Activated CD8-positive, alpha-beta T cell treated with anti-CD3 and anti-CD28 coated beads, Interleukin-2, amount 10 ng/mL, durations not matched to agents 7 days and 5 days (primary cell): ENCODE measurements around the gene S1PR2. TPM values are rescaled to one million over a fixed set of nuclear protein-coding genes. Genes with fewer than 3 reads are reported as not detected.
"Not testable (repeated sequence)": the region's sequence is repeated elsewhere in the genome, so short reads cannot be mapped to it uniquely, and the experiment has no call there.

Source experiments
- ATAC-seq: fragments of 150-1000 bp; cut with Tn5 transposase; one replicate; pipeline ENCODE4 v1.10.0; 2021; ENCODE audit warnings: moderate library complexity
- CTCF ChIA-PET: fragments of 350-600 bp; sonication (Branson Sonifier 250); formaldehyde crosslinking; loops from one replicate; lab custom pipeline; 2021; ENCODE audit warnings: antibody characterized with exemption; lab: Charles Lee
- POLR2A ChIA-PET: fragments of 350-600 bp; sonication (Branson Sonifier 250); formaldehyde crosslinking; loops from one replicate; lab custom pipeline; 2021; ENCODE audit warnings: antibody characterized with exemption; lab: Charles Lee
- DNase-seq: peaks from one replicate; pipeline ENCODE4 v3.0.0-alpha.2; 2020
- H3K27ac Mint-ChIP-seq: one replicate; pipeline ENCODE4 v1.8.0; 2021; ENCODE audit warnings: mild to moderate bottlenecking, mixed read lengths
- H3K27me3 Mint-ChIP-seq: one replicate; pipeline ENCODE4 v1.8.0; 2021; ENCODE audit warnings: low read depth, mixed read lengths
- H3K36me3 Mint-ChIP-seq: one replicate; pipeline ENCODE4 v1.8.0; 2021; ENCODE audit warnings: low read depth, mixed read lengths
- H3K4me1 Mint-ChIP-seq: one replicate; pipeline ENCODE4 v1.8.0; 2021; ENCODE audit warnings: low read depth, mixed read lengths
- H3K4me3 Mint-ChIP-seq: one replicate; pipeline ENCODE4 v1.8.0; 2021; ENCODE audit warnings: mild to moderate bottlenecking, mixed read lengths
- H3K9me3 Mint-ChIP-seq: one replicate; pipeline ENCODE4 v1.8.0; 2022; ENCODE audit warnings: mixed read lengths; ENCODE audit not compliant: insufficient read depth
- total RNA-seq, 2 experiments: library from RNA; stranded (reverse); gene quantifications; one replicate each; pipeline ENCODE4 v1.2.3, GENCODE V29; 2021

S1PR2 gene
- total RNA-seq, 2 experiments from 2014 or later = 3.5 to 3.8 TPM

DNA sequence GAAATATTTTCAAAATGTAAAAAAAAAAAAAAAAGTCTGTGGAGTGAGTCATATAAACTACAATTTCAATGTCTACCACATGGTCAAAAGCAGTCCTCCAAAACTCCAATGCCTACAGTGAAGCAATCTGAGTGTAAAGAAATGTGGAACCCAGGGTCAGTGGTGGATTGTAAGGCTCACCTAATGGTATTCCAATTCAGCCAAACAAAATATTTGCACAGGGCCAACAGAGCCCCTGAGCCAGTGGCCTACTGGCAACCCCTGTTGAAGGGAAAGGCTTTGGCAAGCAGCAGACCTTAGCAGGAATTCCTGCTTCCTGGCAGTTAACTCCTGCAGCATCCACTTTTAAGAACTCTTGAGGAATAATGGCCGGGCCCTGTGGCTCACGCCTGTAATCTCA, 39.8 kb downstream of the S1PR2 start:
- H3K27me3 Mint-ChIP-seq = no peaks in the 10 kb centered on the region
- no peak for DNase-seq
- POLR2A ChIA-PET = interaction anchor here (0.6 kb wide), 1 partner anchor 203 kb away, joined by 3 read pairs; no protein-coding TSS in a partner anchor
- ATAC-seq = no peak
- H3K9me3 Mint-ChIP-seq = no peaks in the 10 kb centered on the region
- no peak overlapping the region for H3K4me3 Mint-ChIP-seq
- no peak overlapping the region for H3K27ac Mint-ChIP-seq
- CTCF ChIA-PET = interaction anchor here (1.3 kb wide), 1 partner anchor 59 kb away, joined by 8 read pairs; no protein-coding TSS in a partner anchor
- H3K4me1 Mint-ChIP-seq = peaks cover 52% of the 10 kb centered on the region
- H3K36me3 Mint-ChIP-seq = peaks cover 46% of the 10 kb centered on the region

DNA sequence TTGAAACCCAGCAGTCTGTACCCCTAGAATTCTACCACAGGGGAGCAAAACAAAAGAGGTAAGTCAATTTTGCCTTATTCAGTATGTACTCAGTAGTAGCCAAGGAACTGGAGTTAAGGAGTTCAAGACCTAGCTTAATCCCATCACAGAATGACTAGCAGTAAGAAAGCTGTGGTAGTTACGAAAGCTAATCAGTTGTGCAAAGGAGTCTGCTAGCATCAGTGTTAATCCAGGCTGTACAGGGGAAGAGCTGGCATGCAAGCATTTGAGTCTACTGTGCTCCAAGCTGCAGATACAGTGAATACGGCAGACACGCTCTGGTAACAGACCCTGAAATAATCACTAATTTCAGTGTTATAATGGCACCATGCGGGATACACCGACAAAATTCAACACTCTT, 41.1 kb downstream of the S1PR2 start:
- POLR2A ChIA-PET = interaction anchor here (0.7 to 1.6 kb wide), 2 partner anchors 46 to 60 kb away, joined by 3 to 7 read pairs; no protein-coding TSS in a partner anchor

DNA sequence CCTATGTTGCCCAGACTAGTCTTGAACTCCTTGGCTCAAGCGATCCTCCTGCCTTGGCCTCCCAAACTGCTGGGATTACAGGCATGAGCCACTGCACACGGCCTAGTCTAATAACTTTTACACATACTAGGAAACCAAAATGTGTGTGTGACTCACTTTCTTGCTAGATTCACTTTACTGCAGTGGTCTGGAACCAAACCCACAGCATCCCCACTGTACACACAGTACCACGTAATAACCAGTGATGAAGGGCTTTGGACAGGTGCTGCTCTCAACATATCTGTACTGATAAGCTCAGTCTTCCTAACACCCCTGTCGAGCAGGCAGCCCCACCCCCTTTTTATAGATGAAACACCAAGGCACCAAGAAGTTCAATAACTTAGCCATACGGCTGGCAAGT, 41.5 kb downstream of the S1PR2 start:
- POLR2A ChIA-PET = interaction anchor here (0.7 to 1.6 kb wide), 2 partner anchors 47 to 61 kb away, joined by 3 to 7 read pairs; no protein-coding TSS in a partner anchor
- Mint-ChIP-seq H3K9me3 (no peaks in the 10 kb centered on the region), H3K4me1 (peaks cover 45% of the 10 kb centered on the region), H3K27ac (peak overlapping the region; percentile 72), H3K36me3 (peaks cover 53% of the 10 kb centered on the region), H3K4me3 (no peak overlapping the region), H3K27me3 (no peaks in the 10 kb centered on the region)
- CTCF ChIA-PET = interaction anchor here (0.7 to 1.5 kb wide), 3 partner anchors 46 to 147 kb away, joined by 3 to 8 read pairs (median 4); no protein-coding TSS in a partner anchor
- no peak for ATAC-seq
- peak; percentile 48 for DNase-seq

More for the DNA sequence above, 41.1 kb downstream of the S1PR2 start:
- no peak for ATAC-seq
- H3K4me3 Mint-ChIP-seq = no peak overlapping the region
- no peak for DNase-seq
- peak overlapping the region; percentile 72 for H3K27ac Mint-ChIP-seq
- H3K9me3 Mint-ChIP-seq = no peaks in the 10 kb centered on the region
- H3K27me3 Mint-ChIP-seq = no peaks in the 10 kb centered on the region
- H3K36me3 Mint-ChIP-seq = peaks cover 55% of the 10 kb centered on the region
- CTCF ChIA-PET = interaction anchor here (1.4 to 1.5 kb wide), 2 partner anchors 46 to 60 kb away, joined by 4 to 8 read pairs; no protein-coding TSS in a partner anchor
- peaks cover 47% of the 10 kb centered on the region for H3K4me1 Mint-ChIP-seq

DNA sequence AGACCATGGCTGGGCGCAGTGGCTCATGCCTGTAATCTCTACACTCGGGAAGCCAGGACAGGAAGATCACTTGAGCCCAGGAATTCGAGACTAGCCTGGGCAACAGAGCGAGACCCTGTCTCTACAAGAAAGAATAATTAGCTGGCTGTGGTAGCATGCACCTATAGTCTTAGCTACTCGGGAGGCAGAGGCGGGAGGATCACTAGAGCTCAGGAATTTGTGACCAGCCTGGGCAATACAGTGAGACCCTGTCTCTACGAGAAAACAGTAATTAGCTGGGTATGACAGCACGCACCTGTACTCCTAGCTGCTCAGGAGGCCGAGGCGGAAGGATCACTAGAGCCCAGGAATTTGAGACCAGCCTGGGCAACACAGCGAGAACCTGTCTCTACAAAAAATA, 43.8 kb downstream of the S1PR2 start:
- DNase-seq (no peak), ATAC-seq (no peak)
- ChIA-PET POLR2A (interaction anchor here (1.2 to 1.5 kb wide), 4 partner anchors 10 to 63 kb away, joined by 3 to 4 read pairs (median 4); no protein-coding TSS in a partner anchor), CTCF (interaction anchor here (1.1 to 2.3 kb wide), 2 partner anchors 44 to 63 kb away, joined by 3 to 9 read pairs; no protein-coding TSS in a partner anchor)
- Mint-ChIP-seq H3K27me3 (no peaks in the 10 kb centered on the region), H3K27ac (peak overlapping the region; percentile 24), H3K4me3 (no peak overlapping the region), H3K4me1 (peaks cover 42% of the 10 kb centered on the region), H3K36me3 (peaks cover 43% of the 10 kb centered on the region), H3K9me3 (no peaks in the 10 kb centered on the region)

DNA sequence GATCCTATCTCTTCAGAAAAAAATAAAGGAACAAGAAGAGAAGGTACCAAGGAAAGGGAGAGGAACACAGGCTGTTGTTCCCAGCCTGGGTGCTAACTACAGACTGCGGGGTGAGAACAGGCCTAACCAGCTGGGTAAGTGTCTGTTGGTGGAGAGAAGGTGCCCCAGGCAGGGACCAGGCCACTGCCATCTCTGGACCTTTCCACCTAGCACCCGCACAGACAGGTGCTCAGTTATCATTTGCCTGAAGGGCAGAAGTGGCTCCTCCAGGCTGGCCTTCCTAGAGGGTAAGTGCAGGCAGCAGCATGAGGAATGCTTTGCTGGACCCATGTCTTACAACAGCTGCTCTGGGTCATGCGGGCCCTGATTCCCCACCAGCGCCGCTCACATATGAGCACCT, 46.5 kb downstream of the S1PR2 start:
- DNase-seq (no peak), ATAC-seq (no peak)
- Mint-ChIP-seq H3K27ac (no peak overlapping the region), H3K4me3 (no peak overlapping the region), H3K4me1 (peaks cover 24% of the 10 kb centered on the region), H3K27me3 (no peaks in the 10 kb centered on the region), H3K9me3 (no peaks in the 10 kb centered on the region), H3K36me3 (peaks cover 43% of the 10 kb centered on the region)
- POLR2A ChIA-PET = interaction anchor here (0.8 kb wide), 1 partner anchor 10 kb away, joined by 4 read pairs; the partner anchor contains the start of gene DNMT1
- CTCF ChIA-PET = interaction anchor here (1.0 to 1.4 kb wide), 2 partner anchors 10 to 66 kb away, joined by 3 read pairs; no protein-coding TSS in a partner anchor

DNA sequence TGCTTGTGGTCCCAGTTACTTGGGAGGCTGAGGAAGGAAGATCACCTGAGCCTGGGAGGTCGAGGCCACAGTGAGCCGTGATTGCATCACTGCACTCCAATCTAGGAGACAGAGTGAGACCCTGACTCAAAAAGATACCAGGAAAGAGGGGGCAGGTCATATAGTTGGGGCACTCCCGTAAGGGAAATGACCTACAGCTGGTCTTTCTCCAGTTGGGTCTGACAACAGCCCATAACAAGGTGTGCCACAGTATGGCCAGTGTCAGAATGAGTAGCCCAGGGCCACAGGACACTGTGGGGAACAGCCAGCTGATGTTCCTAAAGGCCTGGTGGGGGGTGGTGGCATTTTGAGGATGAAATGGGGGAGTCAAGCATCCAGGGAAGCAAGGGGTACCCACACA, 47.2 kb downstream of the S1PR2 start:
- ChIA-PET CTCF (interaction anchor here (1.0 to 1.4 kb wide), 2 partner anchors 9 to 66 kb away, joined by 3 read pairs; no protein-coding TSS in a partner anchor), POLR2A (interaction anchor here (0.8 kb wide), 1 partner anchor 10 kb away, joined by 4 read pairs; the partner anchor contains the start of gene DNMT1)
- peak overlapping the region; percentile 46 for H3K27ac Mint-ChIP-seq
- no peak for ATAC-seq
- H3K27me3 Mint-ChIP-seq = no peaks in the 10 kb centered on the region
- H3K4me1 Mint-ChIP-seq = peaks cover 21% of the 10 kb centered on the region
- H3K36me3 Mint-ChIP-seq = peaks cover 45% of the 10 kb centered on the region
- no peak for DNase-seq
- H3K9me3 Mint-ChIP-seq = no peaks in the 10 kb centered on the region
- no peak overlapping the region for H3K4me3 Mint-ChIP-seq

DNA sequence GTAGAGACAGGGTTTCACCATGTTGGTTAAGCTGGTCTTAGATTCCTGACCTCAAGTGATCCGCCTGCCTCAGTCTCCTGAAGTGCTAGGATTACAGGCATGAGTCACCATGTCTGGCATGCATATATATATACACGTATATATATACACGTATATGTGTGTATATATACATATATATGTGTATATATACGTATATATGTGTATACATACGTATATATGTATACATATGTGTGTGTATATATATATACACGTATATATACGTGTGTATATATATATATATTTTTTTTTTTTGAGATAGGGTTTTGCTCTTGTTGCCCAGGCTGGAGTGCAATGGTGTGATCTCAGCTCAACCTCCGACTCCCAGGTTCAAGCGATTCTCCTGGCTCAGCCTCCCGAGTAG, 48.3 kb downstream of the S1PR2 start:
- H3K9me3 Mint-ChIP-seq = no peaks in the 10 kb centered on the region
- no peak overlapping the region for H3K27ac Mint-ChIP-seq
- H3K4me3 Mint-ChIP-seq = no peak overlapping the region
- no peaks in the 10 kb centered on the region for H3K27me3 Mint-ChIP-seq
- ATAC-seq (no peak), DNase-seq (no peak)
- H3K36me3 Mint-ChIP-seq = peaks cover 40% of the 10 kb centered on the region
- ChIA-PET CTCF (interaction anchor here (3.3 kb wide), 1 partner anchor 68 kb away, joined by 14 read pairs; no protein-coding TSS in a partner anchor), POLR2A (interaction anchor here (0.6 kb wide), 1 partner anchor 39 kb away, joined by 3 read pairs; no protein-coding TSS in a partner anchor)
- peaks cover 16% of the 10 kb centered on the region for H3K4me1 Mint-ChIP-seq

DNA sequence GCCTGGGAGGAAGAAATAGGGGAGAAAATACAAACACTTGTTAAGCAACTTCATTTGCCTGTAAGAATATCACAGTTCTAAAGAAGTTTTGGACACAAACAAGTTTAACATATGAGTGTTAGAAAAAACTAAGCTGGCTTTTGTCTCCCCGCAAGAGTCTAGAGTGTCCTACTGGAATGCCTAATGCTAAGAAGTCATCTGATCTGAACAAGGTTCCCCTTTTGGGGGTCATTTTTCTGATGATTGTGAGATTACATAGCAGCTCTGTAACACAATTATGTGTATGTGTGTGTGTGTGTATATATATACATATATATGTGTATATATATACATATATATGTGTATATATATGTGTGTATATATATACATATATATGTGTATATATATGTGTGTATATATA, 49.1 kb downstream of the S1PR2 start:
- Mint-ChIP-seq H3K4me1 (peaks cover 10% of the 10 kb centered on the region), H3K4me3 (no peak overlapping the region), H3K27me3 (no peaks in the 10 kb centered on the region), H3K36me3 (peaks cover 44% of the 10 kb centered on the region), H3K9me3 (no peaks in the 10 kb centered on the region), H3K27ac (no peak overlapping the region)
- no peak for ATAC-seq
- ChIA-PET POLR2A (interaction anchor here (0.9 kb wide), 1 partner anchor 17 kb away, joined by 4 read pairs; no protein-coding TSS in a partner anchor), CTCF (interaction anchor here (0.7 to 3.3 kb wide), 2 partner anchors 68 to 207 kb away, joined by 3 to 14 read pairs; no protein-coding TSS in a partner anchor)
- no peak for DNase-seq

DNA sequence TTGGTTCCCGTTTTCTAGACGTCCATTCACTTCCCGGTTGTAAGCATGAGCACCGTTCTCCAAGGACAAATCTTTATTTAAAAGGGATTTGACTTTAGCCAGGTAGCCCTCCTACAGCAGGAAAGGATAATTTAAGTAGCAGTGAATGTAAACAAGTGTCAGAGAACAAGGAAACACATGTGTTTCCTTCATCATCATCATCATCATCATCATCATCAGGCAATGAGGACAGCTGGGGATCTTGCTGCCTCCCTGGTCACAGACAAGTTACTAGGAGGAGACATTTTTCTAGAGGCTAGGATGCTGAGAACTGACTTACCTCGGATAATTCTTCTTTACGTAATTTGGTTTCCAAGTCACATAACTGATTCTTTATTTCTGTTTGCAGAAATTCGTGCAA, 50.7 kb downstream of the S1PR2 start:
- DNase-seq = no peak
- no peak overlapping the region for H3K4me3 Mint-ChIP-seq
- CTCF ChIA-PET = interaction anchor here (1.2 to 3.3 kb wide), 2 partner anchors 26 to 70 kb away, joined by 3 to 14 read pairs; no protein-coding TSS in a partner anchor
- H3K9me3 Mint-ChIP-seq = no peaks in the 10 kb centered on the region
- no peak for ATAC-seq
- no peaks in the 10 kb centered on the region for H3K27me3 Mint-ChIP-seq
- peaks cover 7% of the 10 kb centered on the region for H3K4me1 Mint-ChIP-seq
- H3K27ac Mint-ChIP-seq = no peak overlapping the region
- POLR2A ChIA-PET = interaction anchor here (0.6 kb wide), 1 partner anchor 1173 kb away, joined by 3 read pairs; no protein-coding TSS in a partner anchor
- H3K36me3 Mint-ChIP-seq = peaks cover 45% of the 10 kb centered on the region

DNA sequence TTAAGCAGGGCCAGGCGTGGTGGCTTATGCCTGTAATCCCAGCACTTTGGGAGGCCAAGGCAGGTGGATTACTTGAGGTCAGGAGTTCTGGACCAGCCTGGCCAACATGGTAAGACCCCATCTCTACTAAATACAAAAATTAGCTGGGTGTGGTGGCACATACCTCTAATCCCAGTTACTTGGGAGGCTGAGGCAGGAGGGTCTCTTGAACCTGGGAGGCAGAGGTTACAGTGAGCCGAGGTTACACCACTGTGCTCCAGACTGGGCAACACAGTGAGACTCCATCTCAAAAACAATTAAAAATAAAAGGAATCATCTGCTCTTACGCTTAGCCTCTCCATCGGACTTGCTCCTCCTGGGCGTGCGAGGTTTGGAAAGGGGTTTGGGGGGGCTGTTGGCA, 51.1 kb downstream of the S1PR2 start:
- H3K27me3 Mint-ChIP-seq, H3K27ac Mint-ChIP-seq, H3K4me3 Mint-ChIP-seq, H3K9me3 Mint-ChIP-seq, ATAC-seq, DNase-seq, H3K4me1 Mint-ChIP-seq, POLR2A ChIA-PET: not testable (repeated sequence)
- peaks cover 48% of the 10 kb centered on the region for H3K36me3 Mint-ChIP-seq
- CTCF ChIA-PET = interaction anchor here (1.2 to 3.3 kb wide), 2 partner anchors 26 to 70 kb away, joined by 3 to 14 read pairs; no protein-coding TSS in a partner anchor

DNA sequence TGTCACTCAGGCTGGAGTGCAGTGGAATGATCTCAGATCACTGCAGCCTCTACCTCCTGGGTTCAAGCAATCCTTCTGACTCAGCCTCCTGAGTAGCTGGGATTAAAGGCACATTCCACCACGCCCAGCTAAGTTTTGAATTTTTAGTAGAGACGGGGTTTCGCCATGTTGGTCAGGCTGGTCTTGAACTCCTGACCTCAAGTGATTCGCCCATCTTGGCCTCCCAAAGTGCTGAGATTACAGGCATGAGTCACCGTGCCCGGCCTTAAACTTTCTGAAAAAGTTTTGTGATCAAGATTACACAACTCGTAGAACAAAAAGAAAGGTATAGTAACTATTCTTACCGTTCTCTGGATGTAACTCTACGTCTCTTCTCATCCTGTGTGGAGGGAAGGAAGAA, 57.6 kb downstream of the S1PR2 start:
- ATAC-seq = no peak
- POLR2A ChIA-PET = interaction anchor here (1.0 to 1.1 kb wide), 2 partner anchors 13 to 78 kb away, joined by 3 to 4 read pairs; partner anchors contain the start of gene MRPL4
- Mint-ChIP-seq H3K4me3 (no peak overlapping the region), H3K36me3 (peaks cover 62% of the 10 kb centered on the region), H3K4me1 (peaks cover 5% of the 10 kb centered on the region), H3K9me3 (no peaks in the 10 kb centered on the region), H3K27me3 (no peaks in the 10 kb centered on the region), H3K27ac (no peak overlapping the region)
- no peak for DNase-seq
- CTCF ChIA-PET = interaction anchor here (0.9 to 1.4 kb wide), 2 partner anchors 31 to 77 kb away, joined by 3 to 4 read pairs; no protein-coding TSS in a partner anchor
